Measurements from ENCODE around the gene EIPR1. TPM values are rescaled to one million over a fixed set of nuclear protein-coding genes. Genes with fewer than 3 reads are reported as not detected.
A peak's percentile ranks its signal among the peaks of the same experiment; 100 is the strongest.

EIPR1 gene
- total and polyA plus RNA-seq, 4 donors, result 12.0 to 26.8 (median 23.4) TPM

DNA sequence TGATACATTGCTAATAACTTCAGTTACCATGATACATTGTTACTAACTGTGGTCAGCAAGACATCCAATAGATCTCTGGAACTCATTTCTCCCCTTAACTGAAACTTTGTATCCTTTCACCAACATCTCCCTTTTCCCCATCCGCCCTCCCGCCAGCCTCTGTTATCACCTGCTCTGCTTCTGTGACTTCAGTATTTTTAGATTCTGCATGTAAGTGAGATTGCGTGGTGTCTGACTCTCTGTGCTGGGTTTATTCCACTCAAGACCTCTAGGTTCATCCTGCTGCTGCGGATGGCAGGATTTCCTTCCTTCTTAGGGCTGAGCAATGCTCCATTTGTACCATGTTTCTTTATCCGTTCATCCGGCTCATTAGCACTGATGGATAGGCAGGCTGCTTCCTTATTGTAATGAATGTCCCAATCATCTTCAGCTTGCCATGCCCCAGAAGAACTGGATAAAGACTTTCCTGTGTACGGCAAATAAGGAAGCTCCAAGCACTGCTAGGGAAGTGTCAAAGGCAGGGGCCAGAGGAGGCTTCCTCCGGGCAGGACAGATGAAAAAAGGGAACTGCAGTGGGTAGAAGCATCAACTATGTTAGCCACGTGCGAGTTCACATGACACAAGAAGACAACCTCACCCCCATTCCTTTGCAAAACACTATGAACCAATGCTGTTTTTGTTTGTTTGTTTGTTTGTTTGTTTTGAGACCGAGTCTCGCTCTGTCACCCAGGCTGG, 113.4 kb downstream of the EIPR1 start:
- H3K4me3 ChIP-seq, result no peak overlapping the region
- H3K9ac ChIP-seq (ENCODE audit: insufficient read depth in 1 of 2, low read length in 2 of 2), result no peak overlapping the region
- WGBS, 2 donors, result 57 to 70% methylated on average over 12 of the region's 12 CpGs
- TF ChIP-seq, protein P1, sequence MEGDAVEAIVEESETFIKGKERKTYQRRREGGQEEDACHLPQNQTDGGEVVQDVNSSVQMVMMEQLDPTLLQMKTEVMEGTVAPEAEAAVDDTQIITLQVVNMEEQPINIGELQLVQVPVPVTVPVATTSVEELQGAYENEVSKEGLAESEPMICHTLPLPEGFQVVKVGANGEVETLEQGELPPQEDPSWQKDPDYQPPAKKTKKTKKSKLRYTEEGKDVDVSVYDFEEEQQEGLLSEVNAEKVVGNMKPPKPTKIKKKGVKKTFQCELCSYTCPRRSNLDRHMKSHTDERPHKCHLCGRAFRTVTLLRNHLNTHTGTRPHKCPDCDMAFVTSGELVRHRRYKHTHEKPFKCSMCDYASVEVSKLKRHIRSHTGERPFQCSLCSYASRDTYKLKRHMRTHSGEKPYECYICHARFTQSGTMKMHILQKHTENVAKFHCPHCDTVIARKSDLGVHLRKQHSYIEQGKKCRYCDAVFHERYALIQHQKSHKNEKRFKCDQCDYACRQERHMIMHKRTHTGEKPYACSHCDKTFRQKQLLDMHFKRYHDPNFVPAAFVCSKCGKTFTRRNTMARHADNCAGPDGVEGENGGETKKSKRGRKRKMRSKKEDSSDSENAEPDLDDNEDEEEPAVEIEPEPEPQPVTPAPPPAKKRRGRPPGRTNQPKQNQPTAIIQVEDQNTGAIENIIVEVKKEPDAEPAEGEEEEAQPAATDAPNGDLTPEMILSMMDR (IDR thresholded peaks at IDR 0.05; ENCODE audit: control extremely low read depth, extremely low read depth), result no peak
- no peak overlapping the region for H3K27ac ChIP-seq (ENCODE audit: low read depth in 1 of 2, low read length in 1 of 2)
- H3K9me3 ChIP-seq (ENCODE audit: control insufficient read depth in 4 of 4, insufficient read depth in 3 of 4, low read length in 3 of 4), result no peaks in the 10 kb centered on the region
- DNase-seq (peak in 2 of 3 donors; percentile 2 to 19), ATAC-seq (ENCODE audit: insufficient read depth, low FRiP score) (no peak)
- no peaks in the 10 kb centered on the region for H3K27me3 ChIP-seq (ENCODE audit: control insufficient read depth in 3 of 3, insufficient read depth in 3 of 3, low read length in 2 of 3)
- no peaks in the 10 kb centered on the region for H3K36me3 ChIP-seq (ENCODE audit: control insufficient read depth in 4 of 4, insufficient read depth in 4 of 4, low read length in 4 of 4)
- no peaks in the 10 kb centered on the region for H3K4me1 ChIP-seq (ENCODE audit: control insufficient read depth in 5 of 5, insufficient read depth in 5 of 5, low read length in 5 of 5)

DNA sequence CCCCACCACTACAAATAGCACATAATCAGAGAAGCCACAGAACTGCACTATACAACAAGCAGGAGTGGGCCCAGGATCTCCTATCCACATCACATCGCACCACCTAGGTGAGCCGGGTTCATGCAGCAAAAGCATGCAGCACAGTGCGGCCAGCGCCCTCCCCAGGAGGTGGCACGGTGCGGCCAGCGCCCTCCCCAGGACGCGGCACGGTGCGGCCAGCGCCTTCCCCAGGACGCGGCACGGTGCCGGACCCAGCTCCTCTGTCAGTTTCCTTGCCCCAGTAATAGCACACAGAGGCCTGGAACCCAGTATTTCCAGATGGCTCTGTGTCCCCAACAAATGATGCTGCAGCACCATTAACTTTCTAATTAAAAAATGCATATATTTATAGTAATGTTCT, 114.1 kb downstream of the EIPR1 start:
- Histone ChIP-seq H3K4me3 (no peak overlapping the region), H3K4me1 (ENCODE audit: control insufficient read depth in 5 of 5, insufficient read depth in 5 of 5, low read length in 5 of 5) (no peaks in the 10 kb centered on the region), H3K9ac (ENCODE audit: insufficient read depth in 1 of 2, low read length in 2 of 2) (no peak overlapping the region), H3K27me3 (ENCODE audit: control insufficient read depth in 3 of 3, insufficient read depth in 3 of 3, low read length in 2 of 3) (no peaks in the 10 kb centered on the region), H3K27ac (ENCODE audit: low read depth in 1 of 2, low read length in 1 of 2) (no peak overlapping the region), H3K36me3 (ENCODE audit: control insufficient read depth in 4 of 4, insufficient read depth in 4 of 4, low read length in 4 of 4) (no peaks in the 10 kb centered on the region), H3K9me3 (ENCODE audit: control insufficient read depth in 4 of 4, insufficient read depth in 3 of 4, low read length in 3 of 4) (no peaks in the 10 kb centered on the region)
- ATAC-seq (ENCODE audit: insufficient read depth, low FRiP score), result no peak
- TF ChIP-seq, protein P1 (IDR thresholded peaks at IDR 0.05; ENCODE audit: control extremely low read depth, extremely low read depth), result no peak
- no peak for DNase-seq
- WGBS, 2 donors, result 94 to 99% methylated on average over 16 of the region's 16 CpGs

DNA sequence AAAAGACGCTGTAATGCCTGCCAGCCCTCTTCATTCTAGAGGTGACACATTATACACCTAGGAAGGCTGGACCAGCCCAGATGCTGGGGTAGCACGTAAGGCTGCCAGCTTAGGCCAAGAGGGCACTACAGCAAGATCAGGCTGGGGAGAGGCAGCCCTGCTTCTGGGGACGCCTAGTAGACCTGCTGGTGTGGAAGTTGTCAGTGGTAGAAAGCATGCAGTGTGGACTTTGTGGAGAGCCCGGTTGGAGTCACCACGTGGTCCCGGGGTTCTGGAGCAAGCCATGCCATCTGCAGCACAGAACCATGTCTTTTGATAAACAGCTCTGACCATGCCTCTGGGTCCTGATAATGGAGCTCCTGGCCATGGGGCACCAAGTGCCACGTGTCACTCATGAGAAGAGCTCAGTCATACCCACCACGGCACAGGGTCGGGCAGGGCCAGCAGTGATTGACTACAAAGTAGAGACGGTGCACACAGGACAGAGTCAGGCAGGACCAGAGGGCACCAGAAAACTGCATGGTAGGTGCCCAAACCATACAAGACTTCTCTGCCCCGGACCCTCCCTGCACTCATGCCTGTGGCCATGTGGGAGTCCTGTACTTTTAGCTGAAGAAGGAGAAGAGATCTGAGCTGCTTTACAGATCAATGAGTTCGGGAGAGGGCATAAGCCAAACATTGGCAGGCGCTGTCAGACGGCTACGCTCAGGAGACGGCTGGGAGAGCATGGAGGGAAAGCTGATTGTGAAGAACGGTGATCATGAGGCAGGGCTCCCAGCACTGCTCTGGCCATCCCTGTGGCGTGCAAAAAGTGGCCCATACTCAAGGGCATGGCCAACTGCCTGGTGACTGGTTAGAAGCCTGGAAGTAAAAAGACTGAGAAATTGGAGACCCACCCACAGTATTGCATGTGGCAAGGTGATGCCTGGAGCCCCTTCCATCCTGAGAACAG, 114.9 kb downstream of the EIPR1 start:
- Histone ChIP-seq H3K4me3 (no peak overlapping the region), H3K36me3 (ENCODE audit: control insufficient read depth in 4 of 4, insufficient read depth in 4 of 4, low read length in 4 of 4) (no peaks in the 10 kb centered on the region), H3K9ac (ENCODE audit: insufficient read depth in 1 of 2, low read length in 2 of 2) (no peak overlapping the region), H3K9me3 (ENCODE audit: control insufficient read depth in 4 of 4, insufficient read depth in 3 of 4, low read length in 3 of 4) (no peaks in the 10 kb centered on the region), H3K27ac (ENCODE audit: low read depth in 1 of 2, low read length in 1 of 2) (no peak overlapping the region), H3K4me1 (ENCODE audit: control insufficient read depth in 5 of 5, insufficient read depth in 5 of 5, low read length in 5 of 5) (no peaks in the 10 kb centered on the region), H3K27me3 (ENCODE audit: control insufficient read depth in 3 of 3, insufficient read depth in 3 of 3, low read length in 2 of 3) (no peaks in the 10 kb centered on the region)
- DNase-seq (no peak), ATAC-seq (ENCODE audit: insufficient read depth, low FRiP score) (no peak)
- 96 to 98% methylated on average over 18 of the region's 18 CpGs for WGBS, 2 donors
- TF ChIP-seq, protein P1 (IDR thresholded peaks at IDR 0.05; ENCODE audit: control extremely low read depth, extremely low read depth), result no peak
